Activated CD4-positive, alpha-beta T cell treated with anti-CD3 and anti-CD28 coated beads, Interleukin-2, amount 10 ng/mL, durations not matched to agents 7 days and 5 days (primary cell): ENCODE results near the gene DUSP28. TPM values are rescaled to one million over a fixed set of nuclear protein-coding genes. Genes with fewer than 3 reads are reported as not detected.
A peak's percentile ranks its signal among the peaks of the same experiment; 100 is the strongest.

Source experiments
- CTCF ChIA-PET: fragments of 350-600 bp; sonication (Branson Sonifier 250); formaldehyde crosslinking; loops from one replicate; lab custom pipeline; 2021; ENCODE audit warnings: antibody characterized with exemption; lab: Charles Lee
- POLR2A ChIA-PET: fragments of 350-600 bp; sonication (Branson Sonifier 250); formaldehyde crosslinking; loops from one replicate; lab custom pipeline; 2021; ENCODE audit warnings: antibody characterized with exemption; lab: Charles Lee
- DNase-seq: peaks from one replicate; pipeline ENCODE4 v3.0.0-alpha.2; 2020
- H3K27ac Mint-ChIP-seq: one replicate; pipeline ENCODE4 v1.8.0; 2021; ENCODE audit warnings: mild to moderate bottlenecking, moderate library complexity, mixed read lengths
- H3K27me3 Mint-ChIP-seq: one replicate; pipeline ENCODE4 v1.8.0; 2021; ENCODE audit warnings: mixed read lengths
- H3K36me3 Mint-ChIP-seq: one replicate; pipeline ENCODE4 v1.8.0; 2021; ENCODE audit warnings: low read depth, mixed read lengths
- H3K4me1 Mint-ChIP-seq: one replicate; pipeline ENCODE4 v1.8.0; 2021; ENCODE audit warnings: mixed read lengths
- H3K4me3 Mint-ChIP-seq: one replicate; pipeline ENCODE4 v1.8.0; 2021; ENCODE audit warnings: mild to moderate bottlenecking, moderate library complexity, mixed read lengths
- H3K9me3 Mint-ChIP-seq: one replicate; pipeline ENCODE4 v1.8.0; 2021; ENCODE audit warnings: mixed read lengths
- total RNA-seq, 2 experiments: library from RNA; stranded (reverse); gene quantifications; one replicate each; pipeline ENCODE4 v1.2.3, GENCODE V29; 2021

DUSP28 gene, protein sequence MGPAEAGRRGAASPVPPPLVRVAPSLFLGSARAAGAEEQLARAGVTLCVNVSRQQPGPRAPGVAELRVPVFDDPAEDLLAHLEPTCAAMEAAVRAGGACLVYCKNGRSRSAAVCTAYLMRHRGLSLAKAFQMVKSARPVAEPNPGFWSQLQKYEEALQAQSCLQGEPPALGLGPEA
- 10 to 100 TPM in 1 of 2 experiments, 1 to 10 TPM in 1; 9.6 to 11.6 TPM for total RNA-seq

DNA sequence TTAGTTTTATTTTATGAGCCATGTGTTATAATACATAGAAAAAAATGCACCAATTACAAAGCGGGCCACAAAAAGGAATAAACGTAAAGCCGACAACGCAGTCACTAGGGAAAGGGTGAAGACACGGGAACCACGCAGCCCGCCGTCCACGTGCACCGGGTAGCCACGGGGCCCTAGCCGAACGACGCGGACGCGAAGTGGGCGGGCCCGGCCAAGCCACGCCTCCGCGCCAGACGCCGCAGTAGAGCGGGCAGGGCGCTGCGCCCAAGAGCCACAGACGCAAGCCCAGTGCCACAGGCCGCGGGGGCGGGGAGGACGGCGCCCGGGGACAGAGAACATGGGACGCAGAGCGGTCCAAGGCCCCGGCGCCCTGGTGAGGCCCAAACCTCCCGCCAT is at the start of gene DUSP28:
DUSP28 (plus strand) TSS at position 274 of the 396 bp plus-strand sequence. CDS start 328 bp downstream, outside the sequence.
- Mint-ChIP-seq H3K4me3 (peak within 1 kb of the TSS; percentile 79), H3K36me3 (peaks cover 63% of the 10 kb centered on the region), H3K27ac (peak within 1 kb of the TSS; percentile 89), H3K9me3 (no peaks in the 10 kb centered on the region), H3K4me1 (peaks cover 68% of the 10 kb centered on the region), H3K27me3 (no peaks in the 10 kb centered on the region)
- ChIA-PET CTCF (interaction anchor here (1.4 kb wide), 1 partner anchor 26 kb away, joined by 7 read pairs; the partner anchor contains the start of gene CAPN10), POLR2A (interaction anchor here (0.6 kb wide), 1 partner anchor 40 kb away, joined by 3 read pairs; no protein-coding TSS in a partner anchor)
- DNase-seq: peak; percentile 88

DNA sequence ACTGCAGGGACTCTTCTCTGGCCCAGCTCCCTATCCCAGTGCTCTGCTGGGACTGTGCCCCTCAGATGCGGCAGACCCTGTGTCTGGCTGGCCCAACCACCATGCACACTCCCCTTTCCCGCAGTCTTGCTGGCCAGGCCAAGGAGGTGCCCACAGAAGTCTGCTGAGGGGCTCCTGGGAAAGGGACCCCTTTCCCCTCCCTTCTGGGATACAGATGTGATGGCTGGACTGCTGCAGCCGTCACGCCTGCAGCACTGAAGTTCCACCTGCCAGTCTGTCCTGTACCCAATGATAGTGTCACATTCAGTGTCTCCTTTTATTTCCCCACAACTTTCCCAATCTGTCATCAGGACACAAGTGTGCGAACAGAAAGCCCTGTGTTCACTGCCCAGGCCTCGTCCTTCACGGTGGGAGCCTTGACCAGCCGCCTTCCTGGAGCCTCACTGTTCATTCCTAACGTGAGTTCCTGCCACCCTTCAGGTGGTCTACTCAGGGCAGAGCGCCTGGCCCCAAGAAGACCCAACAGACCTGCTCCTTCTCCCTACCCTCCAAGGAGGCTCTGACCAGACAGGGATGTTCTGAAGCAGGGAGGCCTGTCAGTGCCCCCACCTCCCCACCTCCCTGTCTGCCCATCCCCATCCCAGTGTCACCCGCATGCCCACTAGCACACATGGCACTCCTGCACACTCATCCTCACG is 49.5 kb upstream of the DUSP28 start:
- DNase-seq: no peak
- Mint-ChIP-seq H3K36me3 (no peaks in the 10 kb centered on the region), H3K9me3 (no peaks in the 10 kb centered on the region), H3K4me3 (no peak overlapping the region), H3K27me3 (no peaks in the 10 kb centered on the region), H3K27ac (no peak overlapping the region), H3K4me1 (peaks cover 7% of the 10 kb centered on the region)
- ChIA-PET CTCF (no interaction called here), POLR2A (no interaction called here)

DNA sequence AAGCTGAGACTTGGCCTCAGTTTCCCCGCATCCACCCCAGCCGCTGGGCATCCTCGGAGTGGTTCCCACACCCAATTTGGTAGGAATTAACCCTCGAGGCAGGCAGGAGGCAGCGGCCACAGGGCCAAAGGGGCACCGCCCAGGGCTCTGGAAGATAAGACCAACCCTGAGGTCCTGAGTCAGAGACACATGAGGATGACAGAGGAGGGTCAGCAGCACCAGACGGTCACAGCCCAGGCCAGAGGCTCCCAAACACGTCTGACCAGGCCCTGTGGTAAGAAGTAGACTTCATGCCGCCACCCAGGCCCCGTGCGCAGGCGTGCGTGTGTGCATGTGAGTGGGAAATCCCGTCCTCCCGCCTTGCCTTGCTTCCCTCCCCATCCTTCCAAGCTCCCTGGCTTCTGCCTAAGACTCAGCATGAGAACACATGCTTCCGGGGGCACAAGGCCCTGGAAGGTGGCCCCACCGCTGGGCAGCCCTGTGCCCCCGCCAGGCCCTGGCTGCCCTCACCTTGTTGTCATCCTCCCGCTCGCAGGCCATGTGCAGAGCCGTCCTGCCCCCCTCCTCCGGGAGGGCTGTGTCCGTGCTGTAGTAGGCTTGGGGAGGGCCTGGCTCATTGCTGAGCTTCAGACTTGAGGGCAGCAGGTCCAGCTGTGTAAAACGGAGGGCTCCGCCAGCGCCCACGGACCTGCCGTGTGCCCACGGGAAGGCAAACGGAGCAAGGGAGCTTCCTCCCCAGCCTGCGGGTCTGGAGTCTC is 48.6 kb upstream of the DUSP28 start:
- ChIA-PET CTCF (interaction anchor here (0.6 kb wide), 1 partner anchor 856 kb away, joined by 3 read pairs; no protein-coding TSS in a partner anchor), POLR2A (no interaction called here)
- no peak overlapping the region for H3K4me3 Mint-ChIP-seq
- H3K27ac Mint-ChIP-seq: no peak overlapping the region
- H3K36me3 Mint-ChIP-seq: no peaks in the 10 kb centered on the region
- peaks cover 7% of the 10 kb centered on the region for H3K4me1 Mint-ChIP-seq
- no peaks in the 10 kb centered on the region for H3K9me3 Mint-ChIP-seq
- H3K27me3 Mint-ChIP-seq: no peaks in the 10 kb centered on the region
- no peak for DNase-seq

DNA sequence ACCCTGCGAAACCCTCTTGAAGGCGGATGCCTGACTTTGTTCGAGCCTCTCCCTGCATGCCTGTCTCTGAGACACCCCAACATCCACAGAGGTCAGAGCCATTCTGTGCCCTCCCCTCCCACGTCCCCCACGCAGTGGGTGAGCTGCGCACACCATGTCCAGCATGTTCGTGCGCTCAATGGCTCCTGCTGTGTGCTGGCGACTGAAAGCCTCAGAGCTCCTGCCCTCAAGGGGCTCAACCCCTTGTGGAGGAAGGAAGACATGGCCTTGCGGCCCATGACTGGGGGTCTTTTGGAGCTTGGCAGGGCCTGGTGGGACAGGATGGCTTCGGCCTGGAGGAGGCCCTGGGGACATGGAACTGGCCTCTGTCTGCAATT is 48.1 kb upstream of the DUSP28 start:
- Mint-ChIP-seq H3K9me3 (no peaks in the 10 kb centered on the region), H3K4me3 (no peak overlapping the region), H3K4me1 (peaks cover 7% of the 10 kb centered on the region), H3K27ac (no peak overlapping the region), H3K27me3 (no peaks in the 10 kb centered on the region), H3K36me3 (no peaks in the 10 kb centered on the region)
- CTCF ChIA-PET: interaction anchor here (0.6 kb wide), 1 partner anchor 857 kb away, joined by 3 read pairs; no protein-coding TSS in a partner anchor
- POLR2A ChIA-PET: no interaction called here
- no peak for DNase-seq

DNA sequence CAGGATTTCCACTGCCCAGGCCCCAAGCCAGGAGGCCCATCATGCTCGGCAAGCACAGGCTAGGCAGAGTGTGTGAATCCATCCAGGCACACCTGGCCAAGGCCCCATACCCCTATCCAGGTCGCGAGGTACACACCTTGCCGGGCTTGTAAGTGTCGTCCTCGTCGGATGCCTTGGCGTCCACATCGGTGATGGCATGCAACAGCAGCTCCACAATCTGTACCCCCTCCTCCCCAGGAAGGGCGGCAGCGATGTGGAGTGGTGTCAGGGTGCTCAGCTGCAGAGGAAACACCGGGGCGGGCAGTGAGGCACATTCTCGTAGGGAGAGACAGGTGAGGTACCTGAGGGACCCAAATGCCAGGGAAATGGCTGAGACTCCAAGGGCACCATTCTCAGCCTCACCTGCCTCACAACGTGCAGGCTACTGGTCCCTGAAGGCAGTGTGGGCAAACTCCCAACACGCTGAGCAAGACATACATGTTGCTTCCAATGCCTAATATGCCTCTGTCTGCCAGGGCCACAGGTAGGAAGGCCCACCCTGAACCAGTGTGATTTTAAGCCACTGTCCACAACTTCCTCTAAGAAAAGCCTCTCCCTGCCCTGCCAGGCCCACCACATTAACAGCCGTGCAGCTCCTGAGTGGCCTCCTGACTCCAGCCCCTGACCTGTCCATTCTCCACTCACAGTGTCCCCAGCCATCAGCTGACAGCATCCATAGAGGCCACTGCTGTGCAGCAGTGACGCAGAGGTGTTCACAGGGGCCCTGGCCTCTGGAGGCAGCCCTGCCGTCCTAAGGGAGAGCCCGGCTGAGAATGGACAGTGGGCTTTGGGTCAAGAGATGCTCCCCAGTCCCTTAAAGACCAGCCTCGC is 47.3 kb upstream of the DUSP28 start:
- H3K27ac Mint-ChIP-seq: peak overlapping the region; percentile 10
- DNase-seq: no peak
- POLR2A ChIA-PET: no interaction called here
- CTCF ChIA-PET: interaction anchor here (0.6 to 2.0 kb wide), 4 partner anchors 40 to 327 kb away, joined by 3 to 14 read pairs (median 5); partner anchors contain the start of gene CAPN10
- H3K9me3 Mint-ChIP-seq: no peaks in the 10 kb centered on the region
- no peak overlapping the region for H3K4me3 Mint-ChIP-seq
- no peaks in the 10 kb centered on the region for H3K27me3 Mint-ChIP-seq
- peaks cover 7% of the 10 kb centered on the region for H3K4me1 Mint-ChIP-seq
- H3K36me3 Mint-ChIP-seq: no peaks in the 10 kb centered on the region

DNA sequence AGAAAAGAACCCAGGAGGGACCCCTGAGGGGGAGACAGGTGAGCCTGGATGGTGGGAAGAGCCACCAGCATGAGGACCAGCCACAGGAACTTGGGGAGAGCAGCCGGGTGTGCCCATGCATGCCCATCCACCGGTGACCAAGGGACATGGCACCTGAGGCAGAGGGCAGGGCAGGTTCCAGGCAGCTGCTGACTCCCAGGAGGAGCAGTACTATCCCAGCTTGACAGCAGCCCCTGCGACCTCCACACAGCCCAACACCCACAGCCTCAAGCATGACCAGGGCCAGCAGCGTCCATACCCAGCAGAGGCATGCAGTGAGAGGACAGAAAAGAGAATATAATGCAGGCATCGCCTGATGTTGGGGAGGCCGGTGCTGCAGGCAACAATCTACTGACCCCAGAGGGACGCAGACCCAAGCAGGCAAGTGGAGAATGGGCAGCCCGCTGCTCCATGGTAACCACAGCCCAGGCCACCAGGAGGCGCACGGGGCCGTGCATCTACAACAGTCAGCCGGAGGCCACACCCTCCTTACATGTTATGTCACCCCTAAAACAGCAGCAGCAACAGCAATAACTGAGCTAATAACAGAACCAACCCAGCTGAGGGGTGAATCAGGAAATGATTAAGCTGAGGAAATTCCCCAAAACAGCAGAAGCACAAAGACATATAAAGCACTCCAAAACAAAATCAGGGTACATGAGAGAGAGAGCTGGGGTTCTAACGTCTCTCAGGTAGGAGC is 46.4 kb upstream of the DUSP28 start:
- DNase-seq: peak; percentile 85
- H3K27ac Mint-ChIP-seq: peak overlapping the region; percentile 10
- CTCF ChIA-PET: interaction anchor here (0.6 to 2.0 kb wide), 11 partner anchors 10 to 327 kb away, joined by 3 to 14 read pairs (median 5); partner anchors contain the start of gene CAPN10
- H3K9me3 Mint-ChIP-seq: no peaks in the 10 kb centered on the region
- POLR2A ChIA-PET: no interaction called here
- no peaks in the 10 kb centered on the region for H3K27me3 Mint-ChIP-seq
- H3K4me3 Mint-ChIP-seq: no peak overlapping the region
- no peaks in the 10 kb centered on the region for H3K36me3 Mint-ChIP-seq
- H3K4me1 Mint-ChIP-seq: peaks cover 7% of the 10 kb centered on the region

DNA sequence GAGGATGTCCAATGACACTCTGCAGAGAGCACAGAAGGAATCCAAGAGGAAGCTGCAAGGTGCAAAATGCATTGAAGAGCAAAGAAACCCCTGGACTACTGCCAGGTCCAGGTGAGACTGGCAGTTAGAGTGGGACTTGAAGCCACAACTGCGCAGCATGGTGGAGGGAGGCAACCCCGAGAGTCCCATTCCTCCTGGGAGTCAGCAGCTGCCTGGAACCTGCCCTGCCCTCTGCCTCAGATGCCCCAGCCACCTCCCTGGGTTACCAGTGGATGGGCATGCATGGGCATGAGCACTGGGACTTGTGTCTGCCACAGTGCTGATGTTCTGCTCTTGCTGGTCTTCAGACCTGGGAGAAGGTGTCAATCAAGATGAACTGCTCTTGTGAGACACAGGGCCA is 45.5 kb upstream of the DUSP28 start:
- CTCF ChIA-PET: interaction anchor here (0.7 to 2.0 kb wide), 8 partner anchors 9 to 326 kb away, joined by 3 to 14 read pairs (median 5); partner anchors contain the start of gene CAPN10
- no peak for DNase-seq
- no peaks in the 10 kb centered on the region for H3K27me3 Mint-ChIP-seq
- H3K4me1 Mint-ChIP-seq: peaks cover 7% of the 10 kb centered on the region
- peaks cover 2% of the 10 kb centered on the region for H3K36me3 Mint-ChIP-seq
- no peak overlapping the region for H3K4me3 Mint-ChIP-seq
- H3K9me3 Mint-ChIP-seq: no peaks in the 10 kb centered on the region
- no peak overlapping the region for H3K27ac Mint-ChIP-seq
- POLR2A ChIA-PET: no interaction called here

DNA sequence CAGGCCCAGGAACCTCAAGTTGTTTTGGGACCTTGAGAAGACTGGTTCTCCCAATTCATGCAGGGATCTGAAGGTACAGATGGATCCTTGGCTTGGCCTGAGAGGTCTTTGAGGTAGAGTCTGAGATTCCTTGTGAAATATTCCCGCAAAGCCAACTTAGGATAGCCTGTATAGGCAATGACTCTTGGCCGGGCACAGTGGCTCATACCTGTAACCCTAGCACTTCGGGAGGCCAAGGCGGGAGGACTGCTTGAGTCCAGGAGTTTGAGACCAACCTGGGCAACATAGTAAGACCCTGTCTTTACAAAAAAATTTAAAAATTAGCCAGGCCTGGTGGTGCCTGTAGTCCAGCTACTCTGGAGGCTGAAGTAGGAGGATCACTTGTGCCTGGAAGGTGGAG is 42.8 kb upstream of the DUSP28 start:
- CTCF ChIA-PET: interaction anchor here (1.4 kb wide), 1 partner anchor 11 kb away, joined by 3 read pairs; no protein-coding TSS in a partner anchor
- Mint-ChIP-seq H3K4me3 (no peak overlapping the region), H3K27ac (no peak overlapping the region), H3K27me3 (peaks cover 4% of the 10 kb centered on the region), H3K9me3 (peaks cover 3% of the 10 kb centered on the region), H3K4me1 (peaks cover 10% of the 10 kb centered on the region), H3K36me3 (peaks cover 8% of the 10 kb centered on the region)
- POLR2A ChIA-PET: no interaction called here
- no peak for DNase-seq

DNA sequence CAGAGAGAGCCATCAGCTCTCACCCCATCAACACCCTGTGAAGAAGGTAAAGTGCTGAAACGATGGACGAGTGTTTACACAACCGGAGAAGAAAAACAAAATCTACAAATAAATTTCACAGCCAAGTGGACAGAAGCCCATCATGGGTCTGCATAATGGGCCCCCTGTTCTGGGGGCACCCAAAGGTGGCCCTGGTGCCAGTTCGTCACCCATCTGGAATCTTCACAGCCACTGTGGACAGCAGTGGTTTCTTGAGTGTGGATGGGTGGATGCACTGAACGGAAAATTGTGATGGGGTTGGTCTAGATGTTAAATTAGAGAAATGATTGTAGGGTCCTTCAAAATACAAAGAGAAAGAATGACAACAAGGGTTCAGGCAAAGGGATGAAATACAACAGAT is 41.2 kb upstream of the DUSP28 start:
- H3K36me3 Mint-ChIP-seq: peaks cover 23% of the 10 kb centered on the region

DNA sequence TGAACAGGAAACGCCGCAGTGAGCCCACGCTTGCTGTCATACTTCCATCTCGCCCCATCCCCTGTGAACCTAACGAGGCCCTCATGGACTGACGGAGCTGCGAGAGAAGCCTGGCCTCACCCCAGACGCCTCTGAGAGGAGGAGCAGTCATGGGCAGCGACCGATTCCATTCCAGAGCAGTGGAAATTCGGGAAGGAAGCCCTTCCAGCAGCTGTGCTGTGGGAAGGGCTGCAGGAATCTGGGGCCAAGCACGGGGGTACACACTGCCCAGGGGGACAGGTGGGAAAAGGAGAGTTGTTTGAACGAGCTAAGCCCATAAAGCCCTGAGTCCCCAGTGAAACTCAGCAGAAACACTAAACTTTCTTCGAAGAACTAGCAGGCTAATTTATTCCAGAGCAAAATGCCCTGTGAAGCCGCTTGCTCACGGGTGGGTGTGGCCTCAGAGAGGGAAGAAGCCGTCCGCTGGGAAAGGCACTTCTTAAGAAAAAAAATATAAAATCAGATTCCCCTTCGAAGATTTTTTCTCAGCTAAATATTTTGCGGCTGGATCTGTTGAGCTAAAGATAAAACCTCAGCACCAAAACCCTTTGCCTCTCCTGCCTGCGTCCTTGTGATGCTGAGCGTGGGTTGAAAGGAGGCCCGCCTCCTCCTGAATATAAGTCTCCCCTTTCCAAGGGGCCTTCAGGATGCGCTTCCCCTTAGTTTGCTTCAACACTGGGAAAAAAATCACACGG is 40.6 kb upstream of the DUSP28 start:
- CTCF ChIA-PET: interaction anchor here (0.6 to 2.2 kb wide), 2 partner anchors 23 to 455 kb away, joined by 3 to 5 read pairs; no protein-coding TSS in a partner anchor
- no peak overlapping the region for H3K4me3 Mint-ChIP-seq
- DNase-seq: no peak
- H3K9me3 Mint-ChIP-seq: peaks cover 14% of the 10 kb centered on the region
- POLR2A ChIA-PET: interaction anchor here (0.6 kb wide), 1 partner anchor 41 kb away, joined by 3 read pairs; no protein-coding TSS in a partner anchor
- H3K27ac Mint-ChIP-seq: no peak overlapping the region
- H3K27me3 Mint-ChIP-seq: peaks cover 4% of the 10 kb centered on the region
- peaks cover 3% of the 10 kb centered on the region for H3K4me1 Mint-ChIP-seq
- peaks cover 29% of the 10 kb centered on the region for H3K36me3 Mint-ChIP-seq

More for the DNA sequence above, 41.2 kb upstream of the DUSP28 start:
- peaks cover 6% of the 10 kb centered on the region for H3K4me1 Mint-ChIP-seq
- H3K27ac Mint-ChIP-seq: no peak overlapping the region
- ChIA-PET CTCF (interaction anchor here (2.2 kb wide), 1 partner anchor 23 kb away, joined by 5 read pairs; no protein-coding TSS in a partner anchor), POLR2A (no interaction called here)
- no peak overlapping the region for H3K4me3 Mint-ChIP-seq
- no peak for DNase-seq
- H3K9me3 Mint-ChIP-seq: peaks cover 9% of the 10 kb centered on the region
- peaks cover 4% of the 10 kb centered on the region for H3K27me3 Mint-ChIP-seq
